ENCODE measurements around the gene ESRP2.

DNA sequence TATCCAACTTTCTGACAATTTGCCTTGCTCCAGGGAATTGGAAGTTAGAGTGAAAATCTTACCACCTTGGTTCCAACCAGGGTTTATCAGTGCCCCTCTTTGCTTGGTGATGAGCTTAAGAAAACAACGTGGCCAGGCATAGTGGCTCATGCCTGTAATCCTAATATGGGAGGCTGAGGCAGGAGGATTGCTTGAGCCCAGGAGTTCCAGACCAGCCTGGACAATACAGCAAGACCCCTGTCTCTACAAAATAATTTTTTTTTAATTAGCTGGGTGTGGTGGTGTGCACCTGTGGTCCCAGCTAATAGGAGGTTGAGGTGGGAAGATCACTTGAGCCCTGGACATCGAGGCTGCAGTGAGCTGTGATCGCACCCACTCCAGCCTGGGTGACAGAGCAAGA lies 49.8 kb upstream of the ESRP2 start:
- TF ChIP-seq POLR2AphosphoS5 (IDR thresholded peaks at IDR 0.05; ENCODE audit: low read depth, low read length) (no peak), SIN3A (IDR thresholded peaks at IDR 0.05; ENCODE audit: borderline replicate concordance, insufficient read depth, low read length) (no peak)

Data from PFSK-1 (cell line).